Liver (tissue), 9 donors: ENCODE data around the gene SIGLEC9. TPM values are rescaled to one million over a fixed set of nuclear protein-coding genes. Genes with fewer than 3 reads are reported as not detected.

Experiments used
- DNase-seq: peaks from one replicate; pipeline ENCODE4 v3.0.0-alpha.2; 2017; ENCODE audit warnings: low spot score
- H3K27ac ChIP-seq, 2 donors: one replicate each; pipeline ENCODE4 v1.7.0; 2013; ENCODE audit warnings: inconsistent platforms in 2 of 2, low read length in 2 of 2, control low read depth in 1 of 2, low read depth in 1 of 2, mild to moderate bottlenecking in 1 of 2
- H3K27me3 ChIP-seq, 4 donors: one replicate each; pipeline versions ENCODE4 v1.6.1 to v1.7.0; 2013; ENCODE audit warnings: low read length in 3 of 4, inconsistent platforms in 1 of 4, mild to moderate bottlenecking in 1 of 4, moderate library complexity in 1 of 4; ENCODE audit not compliant: control insufficient read depth in 4 of 4, insufficient read depth in 4 of 4
- H3K36me3 ChIP-seq, 4 donors: one replicate each; pipeline versions ENCODE4 v1.6.1 to v1.7.0; 2013; ENCODE audit warnings: low read length in 3 of 4, mild to moderate bottlenecking in 3 of 4, low read depth in 1 of 4, moderate library complexity in 1 of 4; ENCODE audit not compliant: control insufficient read depth in 4 of 4, insufficient read depth in 3 of 4
- H3K4me1 ChIP-seq, 4 donors: one replicate each; pipeline versions ENCODE4 v1.6.1 to v1.7.0; 2013; ENCODE audit warnings: low read length in 3 of 4, mild to moderate bottlenecking in 3 of 4, moderate library complexity in 1 of 4; ENCODE audit not compliant: control insufficient read depth in 4 of 4, insufficient read depth in 4 of 4
- H3K4me3 ChIP-seq, 3 donors: one replicate each; pipeline versions ENCODE4 v1.6.1 to v1.7.0; 2013; ENCODE audit warnings: low read length in 3 of 3, control low read depth in 1 of 3, low read depth in 1 of 3, mild to moderate bottlenecking in 1 of 3
- H3K9ac ChIP-seq, 2 donors: one replicate each; pipeline ENCODE4 v1.7.0; 2013; ENCODE audit warnings: low read length in 2 of 2, mild to moderate bottlenecking in 2 of 2, moderate library complexity in 2 of 2, control low read depth in 1 of 2, low read depth in 1 of 2
- H3K9me3 ChIP-seq, 4 donors: one replicate each; pipeline versions ENCODE4 v1.6.1 to v1.7.0; 2013; ENCODE audit warnings: low read length in 3 of 4; ENCODE audit not compliant: control insufficient read depth in 4 of 4
- ATF3 ChIP-seq: IDR thresholded peaks from 2 replicates; pipeline ENCODE4 v1.6.1; 2016; ENCODE audit warnings: antibody characterized with exemption
- CTCF ChIP-seq: fragments of 150-350 bp; IDR thresholded peaks from 2 replicates; pipeline ENCODE4 v1.5.1; 2017; ENCODE audit warnings: improper control_type of control experiment, low read depth, low read length; ENCODE audit not compliant: missing input control
- EGR1 ChIP-seq, 2 donors: IDR thresholded peaks; 2 replicates each; pipeline ENCODE4 v1.6.1; 2016 to 2018; ENCODE audit warnings: antibody characterized with exemption in 2 of 2, low read depth in 2 of 2
- FOXA1 ChIP-seq: IDR thresholded peaks from 2 replicates; pipeline ENCODE4 v1.6.1; 2016; ENCODE audit warnings: antibody characterized with exemption
- FOXA2 ChIP-seq: IDR thresholded peaks from 2 replicates; pipeline ENCODE4 v1.6.1; 2016; ENCODE audit warnings: antibody characterized with exemption
- GABPA ChIP-seq, 2 donors: IDR thresholded peaks in 1 of 2; conservative IDR thresholded peaks in 1 of 2; 2 replicates each; pipeline ENCODE4 v1.6.1; 2016; ENCODE audit warnings: antibody characterized with exemption in 2 of 2, mild to moderate bottlenecking in 1 of 2, moderate library complexity in 1 of 2
- HNF4A ChIP-seq, 2 donors: conservative IDR thresholded peaks; 2 replicates each; pipeline ENCODE4 v1.6.1; 2016; ENCODE audit warnings: antibody characterized with exemption in 2 of 2, mild to moderate bottlenecking in 2 of 2
- HNF4G ChIP-seq: IDR thresholded peaks from 2 replicates; pipeline ENCODE4 v1.6.1; 2016; ENCODE audit warnings: antibody characterized with exemption
- JUND ChIP-seq, 2 donors: IDR thresholded peaks; 2 replicates each; pipeline ENCODE4 v1.6.1; 2016; ENCODE audit warnings: antibody characterized with exemption in 2 of 2
- NR2F2 ChIP-seq: IDR thresholded peaks from 2 replicates; pipeline ENCODE4 v1.6.1; 2016; ENCODE audit warnings: antibody characterized with exemption
- RXRA ChIP-seq, 2 donors: IDR thresholded peaks; 2 replicates each; pipeline ENCODE4 v1.6.1; 2017 to 2018; ENCODE audit warnings: antibody characterized with exemption in 2 of 2, mild to moderate bottlenecking in 1 of 2
- SP1 ChIP-seq: IDR thresholded peaks from 2 replicates; pipeline ENCODE4 v1.6.1; 2018; ENCODE audit warnings: antibody characterized with exemption, mild to moderate bottlenecking
- TAF1 ChIP-seq: conservative IDR thresholded peaks from 2 replicates; pipeline ENCODE4 v1.6.1; 2016; ENCODE audit warnings: antibody characterized with exemption, mild to moderate bottlenecking
- YY1 ChIP-seq: IDR thresholded peaks from 2 replicates; pipeline ENCODE4 v1.6.1; 2016; ENCODE audit warnings: antibody characterized with exemption, mild to moderate bottlenecking
- WGBS: extraction: QIAGEN DNeasy Blood & Tissue Kit; methylation state at CpG from one replicate; pipeline ENCODE4 v1.1.7; 2013; 5-methylcytosine and 5-hydroxymethylcytosine counted together
- polyA plus RNA-seq, 2 donors: library from polyadenylated mRNA; stranded (reverse) in 1 of 2; unstranded in 1 of 2; fragments of 200-250 nt in 1 of 2; fragments of >200 nt in 1 of 2; fragmentation: Nextera tagmentation in 1 of 2; extraction: Ambion mirVana in 1 of 2; gene quantifications; one replicate each; pipeline versions ENCODE4 v1.2.1 to v1.2.3, GENCODE V29; 2013 to 2015
- total RNA-seq, 2 donors: library from RNA; depleted of rRNA; stranded (reverse); fragments of >200 nt; gene quantifications; one replicate each; pipeline ENCODE4 v1.2.3, GENCODE V29; 2014
- TF ChIP-seq, protein P1 (sequence below): IDR thresholded peaks from 2 replicates; pipeline ENCODE4 v1.6.1; 2016; ENCODE audit warnings: antibody characterized with exemption
- TF ChIP-seq, protein P2 (sequence below): IDR thresholded peaks from 2 replicates; pipeline ENCODE4 v1.6.1; 2016; ENCODE audit warnings: antibody characterized with exemption, mild to moderate bottlenecking
- TF ChIP-seq, protein P3 (sequence below): IDR thresholded peaks from 2 replicates; pipeline ENCODE4 v1.6.1; 2016; ENCODE audit warnings: antibody characterized with exemption
- donor health status: healthy.
- donor health status: healthy.
- donor health status: healthy.
- donor health status: healthy.
- donor health status: healthy.

Gene SIGLEC9
- total and polyA plus RNA-seq, 4 donors, result 3.0 to 5.4 (median 4.4) TPM

GRCh38 chr19:51107406-51108065, 17.2 kb upstream of the SIGLEC9 start:
- Histone ChIP-seq H3K27me3 (no peaks in the 10 kb centered on the region), H3K9me3 (no peaks in the 10 kb centered on the region), H3K4me3 (peak overlapping the region; percentile 75 to 95 (median 84)), H3K9ac (peak overlapping the region; percentile 21 to 42), H3K36me3 (peaks cover 3 to 9% (median 5%) of the 10 kb centered on the region in 4 donors), H3K27ac (peak overlapping the region; percentile 34 to 47), H3K4me1 (peaks cover 6 to 17% (median 14%) of the 10 kb centered on the region in 4 donors)
- 23% methylated on average over 18 of the region's 18 CpGs for WGBS
- TF ChIP-seq, protein P1, sequence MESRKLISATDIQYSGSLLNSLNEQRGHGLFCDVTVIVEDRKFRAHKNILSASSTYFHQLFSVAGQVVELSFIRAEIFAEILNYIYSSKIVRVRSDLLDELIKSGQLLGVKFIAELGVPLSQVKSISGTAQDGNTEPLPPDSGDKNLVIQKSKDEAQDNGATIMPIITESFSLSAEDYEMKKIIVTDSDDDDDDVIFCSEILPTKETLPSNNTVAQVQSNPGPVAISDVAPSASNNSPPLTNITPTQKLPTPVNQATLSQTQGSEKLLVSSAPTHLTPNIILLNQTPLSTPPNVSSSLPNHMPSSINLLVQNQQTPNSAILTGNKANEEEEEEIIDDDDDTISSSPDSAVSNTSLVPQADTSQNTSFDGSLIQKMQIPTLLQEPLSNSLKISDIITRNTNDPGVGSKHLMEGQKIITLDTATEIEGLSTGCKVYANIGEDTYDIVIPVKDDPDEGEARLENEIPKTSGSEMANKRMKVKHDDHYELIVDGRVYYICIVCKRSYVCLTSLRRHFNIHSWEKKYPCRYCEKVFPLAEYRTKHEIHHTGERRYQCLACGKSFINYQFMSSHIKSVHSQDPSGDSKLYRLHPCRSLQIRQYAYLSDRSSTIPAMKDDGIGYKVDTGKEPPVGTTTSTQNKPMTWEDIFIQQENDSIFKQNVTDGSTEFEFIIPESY, result no peak
- no peak for TF ChIP-seq TAF1
- TF ChIP-seq HNF4G, result no peak
- no peak for TF ChIP-seq RXRA (IDR thresholded peaks at IDR 0.05)
- no peak for TF ChIP-seq JUND (IDR thresholded peaks at IDR 0.05)
- TF ChIP-seq YY1, result no peak
- no peak for TF ChIP-seq CTCF
- TF ChIP-seq FOXA1, result no peak
- TF ChIP-seq, protein P2, sequence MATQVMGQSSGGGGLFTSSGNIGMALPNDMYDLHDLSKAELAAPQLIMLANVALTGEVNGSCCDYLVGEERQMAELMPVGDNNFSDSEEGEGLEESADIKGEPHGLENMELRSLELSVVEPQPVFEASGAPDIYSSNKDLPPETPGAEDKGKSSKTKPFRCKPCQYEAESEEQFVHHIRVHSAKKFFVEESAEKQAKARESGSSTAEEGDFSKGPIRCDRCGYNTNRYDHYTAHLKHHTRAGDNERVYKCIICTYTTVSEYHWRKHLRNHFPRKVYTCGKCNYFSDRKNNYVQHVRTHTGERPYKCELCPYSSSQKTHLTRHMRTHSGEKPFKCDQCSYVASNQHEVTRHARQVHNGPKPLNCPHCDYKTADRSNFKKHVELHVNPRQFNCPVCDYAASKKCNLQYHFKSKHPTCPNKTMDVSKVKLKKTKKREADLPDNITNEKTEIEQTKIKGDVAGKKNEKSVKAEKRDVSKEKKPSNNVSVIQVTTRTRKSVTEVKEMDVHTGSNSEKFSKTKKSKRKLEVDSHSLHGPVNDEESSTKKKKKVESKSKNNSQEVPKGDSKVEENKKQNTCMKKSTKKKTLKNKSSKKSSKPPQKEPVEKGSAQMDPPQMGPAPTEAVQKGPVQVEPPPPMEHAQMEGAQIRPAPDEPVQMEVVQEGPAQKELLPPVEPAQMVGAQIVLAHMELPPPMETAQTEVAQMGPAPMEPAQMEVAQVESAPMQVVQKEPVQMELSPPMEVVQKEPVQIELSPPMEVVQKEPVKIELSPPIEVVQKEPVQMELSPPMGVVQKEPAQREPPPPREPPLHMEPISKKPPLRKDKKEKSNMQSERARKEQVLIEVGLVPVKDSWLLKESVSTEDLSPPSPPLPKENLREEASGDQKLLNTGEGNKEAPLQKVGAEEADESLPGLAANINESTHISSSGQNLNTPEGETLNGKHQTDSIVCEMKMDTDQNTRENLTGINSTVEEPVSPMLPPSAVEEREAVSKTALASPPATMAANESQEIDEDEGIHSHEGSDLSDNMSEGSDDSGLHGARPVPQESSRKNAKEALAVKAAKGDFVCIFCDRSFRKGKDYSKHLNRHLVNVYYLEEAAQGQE, result no peak
- no peak for TF ChIP-seq HNF4A (conservative IDR thresholded peaks at IDR 0.05)
- DNase-seq, result no peak

DNA sequence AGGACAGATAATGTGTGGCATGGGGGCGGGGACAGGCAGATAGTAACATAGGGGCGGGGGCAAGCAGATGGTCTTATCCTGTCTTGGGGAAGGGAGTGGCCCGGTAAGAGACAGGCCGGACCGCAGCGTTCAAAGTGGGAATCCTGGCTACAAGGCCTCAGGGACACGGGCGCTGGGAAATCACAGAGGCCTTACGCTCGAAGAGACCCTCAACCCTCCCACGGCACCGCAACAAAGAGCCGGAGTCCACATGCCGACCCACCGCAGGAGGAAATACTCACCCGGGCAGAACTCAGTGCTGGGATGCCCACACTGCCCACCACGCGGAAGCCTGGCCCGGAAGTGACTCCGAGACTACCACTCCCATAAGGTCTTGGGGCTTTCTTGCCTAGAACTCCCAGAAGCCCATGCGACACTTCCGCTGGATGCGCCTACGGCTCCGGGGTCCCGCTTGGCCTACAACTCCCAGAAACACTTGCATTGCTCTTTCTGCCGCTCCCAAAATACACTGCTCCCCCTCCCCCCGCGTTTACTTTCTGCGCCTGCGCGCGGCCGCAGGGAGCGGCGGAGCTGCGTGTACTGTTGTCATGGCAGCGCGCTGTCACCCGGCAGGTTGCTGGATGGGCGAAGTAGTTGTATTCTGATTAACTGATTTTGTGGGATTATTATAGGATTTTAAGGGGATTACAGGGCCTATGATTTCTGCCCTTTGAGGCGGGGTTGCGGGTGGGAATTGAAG, 16.5 kb upstream of the SIGLEC9 start, which contains the start of gene CTU1:
CTU1 (minus strand) TSS at position 344 of the 739 bp plus-strand sequence. CDS start 3,840 bp downstream, outside the sequence.
- Histone ChIP-seq H3K4me3 (peak within 1 kb of the TSS; percentile 75 to 95 (median 84)), H3K9ac (peak within 1 kb of the TSS; percentile 21 to 42), H3K9me3 (no peaks in the 10 kb centered on the region), H3K27me3 (no peaks in the 10 kb centered on the region), H3K27ac (peak within 1 kb of the TSS; percentile 34 to 47), H3K36me3 (peaks cover 3 to 7% (median 5%) of the 10 kb centered on the region in 4 donors), H3K4me1 (peaks cover 6 to 18% (median 15%) of the 10 kb centered on the region in 4 donors)
- peak; percentile 97 for DNase-seq
- under 1% methylated on average over 43 of the region's 43 CpGs for WGBS
- TF ChIP-seq SP1, result peak; percentile 68
- no peak for TF ChIP-seq FOXA2
- peak; percentile 89 for TF ChIP-seq YY1
- TF ChIP-seq GABPA (IDR thresholded peaks at IDR 0.05 in 1 of 2, conservative IDR thresholded peaks at IDR 0.05 in 1 of 2), result peak; percentile 83 to 97
- TF ChIP-seq CTCF, result no peak
- peak; percentile 46 to 51 for TF ChIP-seq EGR1 (IDR thresholded peaks at IDR 0.05; ENCODE audit: low read depth in 2 of 2)
- no peak for TF ChIP-seq FOXA1
- no peak for TF ChIP-seq JUND (IDR thresholded peaks at IDR 0.05)
- peak; percentile 50 for TF ChIP-seq NR2F2
- no peak for TF ChIP-seq ATF3
- TF ChIP-seq, protein P3, sequence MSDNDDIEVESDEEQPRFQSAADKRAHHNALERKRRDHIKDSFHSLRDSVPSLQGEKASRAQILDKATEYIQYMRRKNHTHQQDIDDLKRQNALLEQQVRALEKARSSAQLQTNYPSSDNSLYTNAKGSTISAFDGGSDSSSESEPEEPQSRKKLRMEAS, result peak; percentile 91
- TF ChIP-seq HNF4A (conservative IDR thresholded peaks at IDR 0.05), result peak in 1 of 2 donors; percentile 12
